Adrenal gland (tissue), 5 donors: Measurements from ENCODE around the gene TYK2.

Source experiments
- CTCF ChIP-seq, 6 experiments: fragments of 450-650 bp in 4 of 6; fragments of 200-600 bp in 2 of 6; sonication (generic) in 1 of 6; IDR thresholded peaks; 1 replicate in 5 of 6; 2 replicates in 1 of 6; pipeline versions ENCODE4 v1.5.1 to v1.8.0; 2016 to 2021; ENCODE audit warnings: antibody characterized with exemption in 6 of 6, mild to moderate bottlenecking in 2 of 6, moderate library complexity in 1 of 6
- POLR2A ChIP-seq, 2 donors: fragments of 450-650 bp; IDR thresholded peaks; one replicate each; pipeline ENCODE4 v1.6.1; 2017; ENCODE audit warnings: antibody characterized with exemption in 2 of 2, mild to moderate bottlenecking in 2 of 2, moderate library complexity in 1 of 2
- donor health status: DM: no; HTN: no; CAD: no.

DNA sequence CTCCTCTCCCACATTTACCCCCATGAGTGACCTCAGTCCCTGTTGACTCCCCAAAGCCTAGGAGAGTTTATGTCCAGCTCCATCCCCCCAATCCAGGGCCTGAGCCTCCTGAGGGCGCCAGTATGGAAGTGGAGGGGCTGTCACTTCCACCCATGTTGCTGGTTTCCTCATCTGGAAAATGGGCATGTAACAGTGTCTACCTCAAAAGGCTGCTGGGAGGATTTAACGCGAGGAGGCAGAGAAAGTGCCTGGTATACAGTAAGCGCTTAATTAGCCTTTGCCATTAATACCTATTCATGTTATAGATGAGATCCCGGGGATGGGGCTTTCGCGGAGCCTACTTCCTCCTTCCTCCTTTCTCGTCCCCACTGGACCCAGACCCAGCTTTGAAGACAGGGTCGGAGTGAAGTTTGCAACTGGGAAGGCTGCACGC, 476 bp downstream of the TYK2 start:
- no peak for TF ChIP-seq CTCF (IDR thresholded peaks at IDR 0.05)
- no peak for TF ChIP-seq POLR2A (IDR thresholded peaks at IDR 0.05)
